Suppressor macrophage (primary cell): ENCODE measurements around the gene MAP7D1.
"Not testable (repeated sequence)": the region's sequence is repeated elsewhere in the genome, so short reads cannot be mapped to it uniquely, and the experiment has no call there.

ENCODE experiments used
- DNase-seq, 4 experiments: peaks; one replicate each; pipeline ENCODE4 v3.0.0-alpha.2; 2020 to 2022

Gene MAP7D1

DNA sequence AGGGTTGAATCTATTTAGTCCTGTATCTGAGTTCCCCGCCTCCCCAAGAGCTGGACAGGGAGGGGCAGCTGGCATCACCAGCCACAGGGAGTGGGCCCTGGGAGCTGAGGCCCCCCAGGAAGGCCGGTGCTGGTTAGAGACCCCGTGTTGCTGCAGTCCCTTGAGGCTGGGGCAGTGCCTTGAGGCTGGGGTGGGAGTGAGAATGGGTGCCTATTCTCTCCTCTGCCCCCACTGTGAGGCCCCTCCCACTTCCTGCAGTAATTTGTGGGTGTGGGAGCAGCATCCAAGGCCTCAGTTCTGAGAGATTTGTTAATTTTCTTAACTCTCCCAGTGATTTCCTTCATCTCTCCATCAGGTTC is 4.1 kb upstream of the MAP7D1 start:
- DNase-seq = peak in 3 of 4 experiments; percentile 65 to 79 (median 69)

DNA sequence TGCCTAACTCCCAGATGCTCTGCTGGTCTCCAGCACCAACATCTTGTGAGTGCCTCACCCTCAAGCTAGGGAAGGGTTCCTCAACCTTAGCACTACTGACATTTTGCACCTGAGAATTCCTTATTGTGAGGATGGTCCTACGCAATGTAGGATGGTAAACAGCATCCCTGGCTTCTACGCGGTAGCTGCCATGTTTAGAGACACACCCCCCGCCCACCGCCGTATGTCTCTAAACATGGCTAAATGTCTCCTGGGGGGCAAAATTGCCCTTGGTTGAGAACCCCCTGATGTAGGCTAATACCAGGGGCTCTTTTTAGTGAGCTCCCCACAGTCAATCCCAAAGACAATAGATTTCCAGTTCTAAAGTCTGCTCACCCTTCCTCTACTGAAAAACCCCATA is 2.5 kb upstream of the MAP7D1 start:
- DNase-seq = no peak

- no peak for DNase-seq
Measured at GRCh38 chr1:36154335-36154734, 1.6 kb upstream of the MAP7D1 start.

DNA sequence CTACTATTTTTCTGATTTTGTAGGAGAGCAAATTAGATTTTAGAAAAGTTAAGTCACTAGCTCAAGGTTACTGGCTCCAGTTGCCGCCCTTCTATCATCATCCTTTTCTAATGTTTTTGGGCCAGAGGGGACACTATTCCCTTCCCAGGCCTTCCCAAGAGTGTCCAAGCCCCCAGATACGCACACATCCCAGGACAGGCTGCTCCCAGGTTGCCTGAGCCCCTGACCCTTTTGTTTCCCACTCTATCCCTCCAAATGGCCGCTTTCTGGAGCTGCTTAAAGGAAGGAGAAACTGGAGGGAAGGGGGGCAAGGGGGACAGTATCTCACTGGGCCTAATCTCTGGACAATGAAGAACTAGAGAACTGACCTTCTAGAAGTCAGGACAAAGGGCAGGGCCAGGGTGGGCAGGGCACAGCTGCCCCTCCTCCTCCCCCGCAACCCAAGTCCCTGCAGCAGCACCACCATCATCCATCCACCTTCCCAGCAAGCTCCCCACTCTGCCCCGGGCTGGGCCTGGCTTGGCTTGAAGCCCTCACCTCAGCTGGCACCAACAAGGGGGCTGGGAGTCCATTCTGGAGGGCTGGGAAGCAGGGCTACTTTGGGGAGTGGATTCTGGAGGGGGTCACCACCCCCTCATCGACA is 1.1 kb upstream of the MAP7D1 start:
- DNase-seq = no peak

DNA sequence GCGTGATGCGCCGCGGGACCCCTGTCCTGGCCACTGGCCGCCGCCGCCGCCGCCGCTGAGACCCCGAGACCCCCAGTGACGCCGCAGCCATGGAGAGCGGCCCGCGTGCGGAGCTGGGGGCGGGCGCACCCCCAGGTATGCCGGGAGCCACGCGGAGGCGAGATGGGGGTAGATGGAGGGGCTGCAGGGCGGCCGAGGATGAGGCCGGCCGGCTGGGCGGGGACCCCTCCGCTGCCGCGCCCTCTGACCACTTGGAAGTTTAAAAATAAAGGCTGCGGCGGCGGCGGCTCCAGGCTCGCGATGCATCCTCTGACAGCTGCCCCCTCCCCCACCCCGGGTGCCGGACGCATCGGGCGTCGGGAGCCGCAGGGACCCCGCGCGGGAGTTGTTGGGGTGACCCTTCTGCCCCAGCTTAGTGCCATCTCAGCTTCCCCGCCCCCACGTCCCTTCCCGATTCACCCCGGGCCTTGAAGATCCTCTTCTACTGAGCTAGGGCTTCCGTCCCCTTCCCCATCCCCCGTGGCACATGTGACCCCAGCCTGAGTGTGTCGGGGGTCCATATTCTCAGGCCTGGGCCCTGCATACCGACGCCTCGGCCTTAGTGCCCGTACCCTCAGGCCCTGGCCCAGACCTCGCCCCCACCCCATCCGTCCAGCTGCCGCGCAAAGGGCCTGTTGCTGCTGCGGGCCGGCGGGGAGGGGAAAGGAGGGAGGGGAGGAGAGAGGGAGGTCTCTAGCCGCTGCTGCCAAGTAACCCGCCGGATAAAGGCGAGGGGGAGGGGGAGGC is 562 bp downstream of the MAP7D1 start:
- peak; percentile 63 to 85 (median 76) for DNase-seq

DNA sequence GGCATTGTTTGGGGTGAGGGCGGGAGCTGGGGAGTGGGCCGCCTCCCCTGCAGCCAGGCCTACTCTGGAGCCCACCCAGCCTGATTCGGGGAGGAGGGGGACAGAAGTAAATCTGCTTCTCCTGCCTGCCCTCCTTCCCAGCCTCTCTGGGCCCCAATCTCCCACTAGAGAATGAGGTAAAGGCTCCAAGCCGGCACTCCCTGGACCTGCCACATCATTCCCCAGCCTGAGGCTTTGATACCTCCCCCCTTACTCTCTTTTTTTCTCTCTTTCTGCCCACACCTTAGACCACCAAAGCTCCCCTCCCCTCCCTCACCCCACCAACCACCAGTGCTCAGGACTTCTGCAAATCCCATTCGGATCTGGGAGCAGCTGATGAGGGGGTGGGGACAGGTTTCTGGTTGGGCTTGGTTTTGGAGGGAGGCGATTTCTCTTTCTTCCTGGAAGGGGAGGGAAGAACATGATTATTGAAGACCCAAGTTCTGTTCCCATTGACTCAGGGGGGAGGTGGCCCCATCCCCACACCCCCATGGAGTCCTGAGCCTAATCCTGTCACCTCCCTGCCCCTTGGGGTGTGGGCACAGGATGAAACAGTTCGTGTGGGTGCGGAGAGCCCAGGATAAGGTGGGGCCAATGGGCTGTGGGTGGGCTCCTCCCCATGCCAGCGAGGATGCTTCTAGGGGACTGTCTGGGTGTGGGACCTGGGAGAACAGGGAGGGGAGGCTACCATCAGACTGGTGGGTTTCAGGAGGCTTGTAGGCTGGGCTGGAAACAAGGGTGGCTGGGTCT is 1.3 kb downstream of the MAP7D1 start:
- DNase-seq = peak in 3 of 4 experiments; percentile 50 to 64 (median 54)

DNA sequence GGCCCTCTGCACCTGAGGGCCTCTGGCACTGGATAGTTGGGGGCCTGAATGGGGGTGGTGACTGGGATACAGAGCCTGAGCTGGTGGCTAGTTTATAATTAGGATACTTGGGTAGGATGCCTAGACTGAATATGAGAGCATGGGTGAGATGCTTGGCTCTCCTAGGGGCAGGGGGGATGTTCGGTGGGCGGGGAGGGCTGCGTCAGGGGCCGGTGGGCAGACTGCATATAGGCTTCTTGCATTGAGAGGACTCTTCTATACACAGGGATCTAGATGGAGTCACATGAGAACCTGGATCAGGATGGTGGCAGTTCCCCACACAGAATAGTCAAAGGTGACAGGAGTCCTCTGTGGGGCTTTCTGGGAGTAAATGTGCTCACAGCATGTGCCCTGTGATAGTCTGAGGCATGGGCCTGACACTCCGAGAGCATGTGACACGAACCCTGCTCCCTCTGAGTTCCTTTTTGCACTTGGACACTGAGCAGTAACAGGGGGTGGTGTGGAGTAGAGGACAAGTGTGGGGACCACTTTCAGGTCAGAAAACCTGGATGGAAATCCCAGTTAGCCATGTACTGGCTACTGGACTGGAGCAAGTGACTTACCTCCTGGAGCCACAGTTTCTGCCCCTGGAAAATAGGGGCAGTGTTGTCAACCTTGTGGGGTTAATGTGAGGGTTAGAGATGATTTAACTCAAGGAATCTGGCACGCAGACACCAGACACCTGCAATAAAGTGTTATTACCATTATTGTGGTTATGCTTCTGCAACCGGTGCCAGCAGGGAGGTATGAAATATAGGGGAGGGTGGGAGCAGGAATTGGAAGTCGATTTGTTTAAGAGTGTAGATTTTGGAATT is 2.2 kb downstream of the MAP7D1 start:
- peak in 3 of 4 experiments; percentile 51 to 61 (median 59) for DNase-seq

- DNase-seq = not testable (repeated sequence)
Measured at GRCh38 chr1:36158827-36159252, 2.9 kb downstream of the MAP7D1 start.

DNA sequence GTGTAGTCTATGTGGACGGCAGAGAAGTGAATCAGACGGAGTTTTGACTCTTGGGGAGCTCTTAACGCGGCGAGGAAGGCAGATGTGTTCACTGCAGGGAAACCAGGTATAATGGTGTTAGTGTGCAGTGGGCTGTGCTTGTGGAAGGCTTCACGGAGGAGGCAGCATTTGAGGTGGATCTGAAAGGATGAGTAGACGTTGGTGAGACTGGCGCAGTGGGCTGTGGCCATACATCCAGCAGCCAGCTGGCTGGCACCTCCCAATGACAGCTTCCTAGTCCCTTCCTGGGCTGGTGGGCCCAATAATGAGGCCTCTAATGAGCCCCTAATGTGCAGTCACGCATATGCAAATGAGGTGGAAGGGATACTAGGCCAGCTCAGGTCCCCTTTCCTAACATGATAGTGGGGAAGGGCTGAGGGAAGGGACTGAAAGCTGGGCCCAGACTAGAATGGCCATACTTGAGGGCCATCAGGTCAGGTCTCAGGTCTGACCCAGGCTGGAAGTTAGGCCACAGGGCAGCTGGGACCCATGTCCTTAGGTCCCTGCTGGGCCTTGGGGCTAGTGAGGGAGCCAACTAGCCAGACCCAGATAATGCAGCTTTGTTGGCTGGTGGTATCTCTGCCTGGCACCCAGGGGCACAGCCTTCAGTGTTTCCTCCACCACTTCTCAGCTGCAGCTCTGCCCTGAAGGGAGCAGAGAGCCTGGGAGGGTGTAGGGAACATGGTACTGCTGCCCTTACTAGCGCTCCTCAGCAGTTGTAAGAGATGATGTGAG is 3.8 kb downstream of the MAP7D1 start:
- no peak for DNase-seq

GRCh38 chr1:36160388-36160948 is 4.5 kb downstream of the MAP7D1 start:
- no peak for DNase-seq

- peak; percentile 72 to 86 (median 82) for DNase-seq
Measured at GRCh38 chr1:36160949-36161485, 5.1 kb downstream of the MAP7D1 start.

DNA sequence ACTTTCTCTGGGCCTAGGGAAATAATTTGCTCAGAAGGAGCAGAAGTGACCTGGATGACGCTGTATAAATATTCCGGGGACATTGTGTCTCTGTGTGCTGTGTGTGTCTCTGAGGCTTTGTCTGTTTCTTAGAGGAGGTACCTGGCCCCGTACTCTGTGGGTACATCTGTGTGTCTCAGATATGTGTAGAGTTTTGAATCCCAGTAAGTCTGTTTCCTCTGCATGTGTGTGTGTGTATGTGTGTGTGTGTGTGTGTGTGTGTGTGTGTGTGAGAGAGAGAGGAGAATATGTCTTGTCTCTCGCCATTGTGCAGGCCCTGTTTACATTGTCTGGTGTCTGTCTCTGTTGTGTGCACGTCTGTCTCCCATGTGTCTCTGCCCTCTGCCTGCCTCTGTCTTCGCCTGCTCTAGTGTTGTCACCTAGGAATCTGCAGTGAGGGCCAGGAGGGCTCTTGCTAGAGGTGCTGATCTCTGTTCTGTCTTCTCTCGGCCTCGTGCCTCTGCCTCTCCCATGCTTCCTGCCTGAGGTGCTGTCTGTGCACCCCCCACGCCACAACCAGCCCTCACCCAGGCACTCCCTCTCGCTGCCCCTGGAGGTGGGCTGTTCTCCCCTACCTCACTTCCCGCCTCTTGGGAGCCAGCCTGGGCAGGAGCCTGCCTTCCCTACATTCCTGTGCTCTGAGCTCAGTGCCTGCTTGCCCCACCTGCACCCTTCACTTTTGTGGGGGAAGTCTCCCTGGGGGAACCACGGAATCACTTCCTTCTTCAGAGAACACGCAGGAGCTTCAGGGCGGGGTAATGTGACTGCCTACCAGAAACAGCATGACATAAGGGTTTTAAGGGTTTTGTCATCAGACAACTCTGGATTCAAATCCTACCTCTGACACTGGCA is 5.9 kb downstream of the MAP7D1 start:
- DNase-seq = peak; percentile 71 to 88 (median 84)

GRCh38 chr1:36162680-36163239 is 6.8 kb downstream of the MAP7D1 start:
- DNase-seq = no peak

GRCh38 chr1:36163426-36163825 is 7.5 kb downstream of the MAP7D1 start:
- no peak for DNase-seq

DNA sequence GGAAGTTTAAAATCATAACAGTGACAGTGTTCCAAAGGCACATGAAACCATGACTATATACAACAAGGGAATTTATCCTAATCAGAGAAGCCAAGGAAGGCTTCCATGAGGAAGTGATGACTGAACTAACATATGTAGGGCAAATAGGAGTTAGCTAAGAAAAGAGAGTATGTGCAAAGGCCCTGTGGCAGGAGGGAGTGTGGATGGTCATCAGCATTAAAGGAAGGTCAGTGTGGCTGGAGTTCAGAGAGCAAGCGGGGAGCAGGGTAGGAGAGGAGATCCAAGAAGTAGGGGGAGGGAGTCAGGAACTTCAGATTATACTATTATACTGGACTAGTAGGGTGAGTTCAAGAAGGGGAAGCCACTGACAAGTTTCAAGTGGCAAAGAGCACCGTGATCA is 8.4 kb downstream of the MAP7D1 start:
- peak in 3 of 4 experiments; percentile 46 to 59 (median 49) for DNase-seq

GRCh38 chr1:36165145-36165544 is 9.2 kb downstream of the MAP7D1 start:
- no peak for DNase-seq

GRCh38 chr1:36166136-36166535 is 10.2 kb downstream of the MAP7D1 start:
- DNase-seq = peak in 2 of 4 experiments; percentile 59 to 67

- no peak for DNase-seq
Measured at GRCh38 chr1:36166938-36167905, 11.3 kb downstream of the MAP7D1 start.
